ENCODE data around the gene ARIH2.

GRCh38 chr3:48896936-48897335 lies 21.7 kb upstream of the ARIH2 start:
- TF ChIP-seq CTCF (IDR thresholded peaks at IDR 0.05; ENCODE audit: low read length), result no peak
- TF ChIP-seq EZH2phosphoT487 (IDR thresholded peaks at IDR 0.05; ENCODE audit: low read length), result no peak
